Erythroblast (primary cell): Measurements from ENCODE around the gene FAHD2A.

ENCODE experiments used
- GATA1 ChIP-seq: IDR thresholded peaks from 2 replicates; pipeline ENCODE4 v1.6.1; 2011; ENCODE audit warnings: low read depth, mild to moderate bottlenecking, control low read depth, low read length, moderate library complexity
- POLR2A ChIP-seq: IDR thresholded peaks from 2 replicates; pipeline ENCODE4 v1.6.1; 2011; ENCODE audit warnings: mild to moderate bottlenecking, low read length

GRCh38 chr2:95361216-95361980 is 41.1 kb upstream of the FAHD2A start:
- TF ChIP-seq POLR2A (no peak), GATA1 (no peak)
